ENCODE measurements around the gene RAB11FIP4. TPM values are rescaled to one million over a fixed set of nuclear protein-coding genes. Genes with fewer than 3 reads are reported as not detected.

Gene RAB11FIP4
- total RNA-seq, 1 donor from 2014 or later: not detected

GRCh38 chr17:31582151-31582907 is 190.9 kb downstream of the RAB11FIP4 start:
- DNase-seq (ENCODE audit: extremely low read depth, low read depth, low spot score): no peak

DNA sequence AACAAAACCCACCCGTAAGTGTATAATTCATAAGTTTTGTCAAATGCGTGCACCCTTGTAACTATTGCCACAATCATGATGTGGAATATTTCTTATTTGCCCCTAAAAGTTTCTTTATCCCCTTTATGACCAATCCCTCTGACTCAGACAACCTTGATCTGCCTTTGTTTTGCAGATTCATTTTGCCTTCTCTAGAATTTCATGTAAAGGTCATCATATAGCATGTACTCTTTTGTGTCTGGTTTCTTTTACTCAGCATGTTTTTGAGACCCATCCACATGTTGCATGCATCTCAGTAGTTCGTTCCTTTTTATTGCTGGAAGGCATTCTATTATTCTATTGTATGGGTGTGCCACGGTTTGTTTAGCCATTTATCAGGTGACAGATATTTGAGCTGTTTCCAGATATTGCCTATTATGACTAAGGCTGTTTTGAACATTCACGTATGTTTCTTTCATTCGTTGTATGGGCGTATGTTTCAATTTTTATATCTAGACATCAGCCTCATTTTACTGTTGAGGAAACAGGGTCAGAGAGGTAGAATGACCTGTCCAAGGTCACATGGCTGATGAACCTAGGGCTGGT is 192.4 kb downstream of the RAB11FIP4 start:
- no peak for DNase-seq (ENCODE audit: extremely low read depth, low read depth, low spot score)

DNA sequence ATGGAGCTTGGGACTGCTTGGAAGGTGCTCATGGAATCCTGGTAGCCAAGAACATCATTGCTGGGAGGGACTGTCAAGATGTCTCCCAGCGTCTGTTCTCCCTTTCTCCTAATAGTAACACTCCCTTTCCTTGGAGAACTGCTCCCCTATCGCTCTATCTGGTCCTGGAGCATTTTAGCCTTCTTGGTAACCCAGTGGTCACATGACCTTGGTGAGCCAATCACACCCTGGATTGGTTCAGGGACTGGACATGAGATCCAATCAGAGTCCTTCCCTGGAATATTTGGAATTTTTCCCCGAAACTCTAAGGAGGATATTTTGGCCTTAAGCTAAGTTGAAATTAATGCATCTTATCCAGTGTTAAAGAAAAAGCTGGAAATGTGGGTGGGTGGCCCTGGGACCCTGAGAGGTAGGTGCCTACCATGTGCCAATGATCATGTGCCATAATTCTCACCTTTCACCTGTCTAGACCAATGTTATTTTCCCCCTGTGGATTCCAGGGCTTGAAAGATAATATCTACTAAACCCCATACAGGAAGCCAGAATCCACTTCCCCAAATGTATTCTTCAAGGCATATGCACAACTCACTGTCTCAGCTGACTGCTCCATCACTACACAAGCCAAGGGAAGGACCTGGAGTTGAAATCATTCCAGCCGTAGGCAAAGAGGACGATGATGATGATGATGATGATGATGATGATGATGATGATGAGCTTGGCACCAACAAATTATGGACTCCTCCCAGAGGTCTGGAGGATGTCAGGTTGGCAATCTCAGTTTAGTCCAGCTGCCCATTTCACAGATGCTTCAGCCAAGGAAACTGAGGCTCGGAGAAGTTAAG is 193.2 kb downstream of the RAB11FIP4 start:
- no peak for DNase-seq (ENCODE audit: extremely low read depth, low read depth, low spot score)

GRCh38 chr17:31585280-31585630 is 193.8 kb downstream of the RAB11FIP4 start:
- DNase-seq (ENCODE audit: extremely low read depth, low read depth, low spot score): no peak

- no peak for DNase-seq (ENCODE audit: extremely low read depth, low read depth, low spot score)
Observed at GRCh38 chr17:31586946-31587345, 195.5 kb downstream of the RAB11FIP4 start.

DNA sequence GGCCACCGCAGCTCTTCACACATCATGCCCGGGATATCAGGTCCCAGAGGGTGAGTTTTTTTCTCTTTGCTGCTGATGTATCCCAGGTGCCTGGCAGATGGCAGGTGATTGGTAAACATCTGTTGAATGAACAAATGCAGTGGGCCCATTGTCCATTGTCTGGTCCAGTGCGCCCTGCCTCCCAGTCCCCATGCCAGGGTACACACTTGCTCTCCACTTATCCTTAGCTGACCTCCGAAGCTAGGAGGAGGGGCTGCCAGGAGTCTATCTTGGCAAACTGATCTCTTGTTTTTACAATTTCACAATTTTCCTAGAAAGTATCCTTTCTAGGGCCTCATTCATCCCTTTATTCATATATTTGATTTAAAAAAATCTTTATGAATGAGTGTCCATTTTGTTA is 196.0 kb downstream of the RAB11FIP4 start:
- no peak for DNase-seq (ENCODE audit: extremely low read depth, low read depth, low spot score)

Other genes with a start within 250 kb of the RAB11FIP4 start
- gene OMG, start 94.4 kb upstream of the RAB11FIP4 start, total RNA-seq: 2.4 TPM in 1 of 2 replicates, not detected in the other
- gene EVI2B, start 77.6 kb upstream of the RAB11FIP4 start, total RNA-seq: 1.2 and 1.6 TPM in 2 replicates
- 0.53 and 1.2 TPM in 2 replicates for gene EVI2A, start 70.1 kb upstream of the RAB11FIP4 start, total RNA-seq